HFFc6 (cell line): ENCODE results near the gene CBR3. TPM values are rescaled to one million over a fixed set of nuclear protein-coding genes. Genes with fewer than 3 reads are reported as not detected.

ENCODE experiments used
- DNase-seq: peaks from one replicate; pipeline ENCODE4 v3.0.0-alpha.2; 2018
- H3K27ac Mint-ChIP-seq: 2 replicates; pipeline ENCODE4 v1.8.0; 2020; ENCODE audit warnings: mild to moderate bottlenecking, mixed read lengths
- H3K27me3 Mint-ChIP-seq: 2 replicates; pipeline ENCODE4 v1.8.0; 2021; ENCODE audit warnings: mild to moderate bottlenecking, moderate library complexity, mixed read lengths; ENCODE audit not compliant: insufficient read depth
- H3K36me3 Mint-ChIP-seq: 2 replicates; pipeline ENCODE4 v1.8.0; 2021; ENCODE audit warnings: low read depth, mixed read lengths
- H3K4me1 Mint-ChIP-seq: 2 replicates; pipeline ENCODE4 v1.8.0; 2020; ENCODE audit warnings: low read depth, mixed read lengths
- H3K4me3 Mint-ChIP-seq: 2 replicates; pipeline ENCODE4 v1.8.0; 2020; ENCODE audit warnings: mild to moderate bottlenecking, moderate library complexity, mixed read lengths
- H3K9me3 Mint-ChIP-seq: 2 replicates; pipeline ENCODE4 v1.8.0; 2020; ENCODE audit warnings: mild to moderate bottlenecking, mixed read lengths
- total RNA-seq, 6 experiments: library from RNA; stranded (reverse); fragmentation: NEBNext Ultra II Directional; extraction: Animal tissue kit (Norgen Biotek cat#: 25700); gene quantifications; 2 replicates in 1 of 6; 3 replicates in 5 of 6; pipeline ENCODE4 v1.2.3, GENCODE V29; 2021
- TF ChIP-seq, protein P1 (sequence below): fragments of 200-600 bp; sonication (generic); IDR thresholded peaks from 2 replicates; pipeline ENCODE4 v1.5.0; 2021; ENCODE audit warnings: antibody characterized with exemption, mild to moderate bottlenecking

Gene CBR3
- total RNA-seq, 6 experiments from 2014 or later, result 15.1 to 25.9 (median 23.5) TPM

DNA sequence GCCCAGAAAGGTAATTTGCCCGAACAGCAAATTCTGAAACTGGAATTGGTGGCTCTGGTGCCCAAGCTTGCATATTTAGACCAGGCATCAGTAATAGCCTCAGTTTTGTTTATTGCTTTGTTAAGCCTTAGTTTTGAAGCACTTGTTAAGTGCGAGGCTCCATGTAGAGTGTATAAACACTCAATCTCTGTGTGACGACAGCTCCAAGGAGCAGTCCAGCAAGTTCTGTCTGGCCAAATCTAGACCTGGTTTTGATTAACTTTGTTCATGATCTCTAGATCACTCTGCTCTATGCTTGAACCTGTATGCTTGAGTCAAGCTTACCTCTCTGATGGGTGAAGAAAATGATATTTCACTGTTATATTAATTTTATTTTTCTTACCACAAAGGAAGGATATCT, 59.1 kb downstream of the CBR3 start:
- no peak for DNase-seq
- no peak overlapping the region for H3K4me3 Mint-ChIP-seq
- peaks cover 19% of the 10 kb centered on the region for H3K36me3 Mint-ChIP-seq
- H3K27ac Mint-ChIP-seq, result no peak overlapping the region
- peaks cover 24% of the 10 kb centered on the region for H3K4me1 Mint-ChIP-seq
- no peaks in the 10 kb centered on the region for H3K27me3 Mint-ChIP-seq
- TF ChIP-seq, protein P1, sequence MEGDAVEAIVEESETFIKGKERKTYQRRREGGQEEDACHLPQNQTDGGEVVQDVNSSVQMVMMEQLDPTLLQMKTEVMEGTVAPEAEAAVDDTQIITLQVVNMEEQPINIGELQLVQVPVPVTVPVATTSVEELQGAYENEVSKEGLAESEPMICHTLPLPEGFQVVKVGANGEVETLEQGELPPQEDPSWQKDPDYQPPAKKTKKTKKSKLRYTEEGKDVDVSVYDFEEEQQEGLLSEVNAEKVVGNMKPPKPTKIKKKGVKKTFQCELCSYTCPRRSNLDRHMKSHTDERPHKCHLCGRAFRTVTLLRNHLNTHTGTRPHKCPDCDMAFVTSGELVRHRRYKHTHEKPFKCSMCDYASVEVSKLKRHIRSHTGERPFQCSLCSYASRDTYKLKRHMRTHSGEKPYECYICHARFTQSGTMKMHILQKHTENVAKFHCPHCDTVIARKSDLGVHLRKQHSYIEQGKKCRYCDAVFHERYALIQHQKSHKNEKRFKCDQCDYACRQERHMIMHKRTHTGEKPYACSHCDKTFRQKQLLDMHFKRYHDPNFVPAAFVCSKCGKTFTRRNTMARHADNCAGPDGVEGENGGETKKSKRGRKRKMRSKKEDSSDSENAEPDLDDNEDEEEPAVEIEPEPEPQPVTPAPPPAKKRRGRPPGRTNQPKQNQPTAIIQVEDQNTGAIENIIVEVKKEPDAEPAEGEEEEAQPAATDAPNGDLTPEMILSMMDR, result no peak
- H3K9me3 Mint-ChIP-seq, result no peaks in the 10 kb centered on the region

DNA sequence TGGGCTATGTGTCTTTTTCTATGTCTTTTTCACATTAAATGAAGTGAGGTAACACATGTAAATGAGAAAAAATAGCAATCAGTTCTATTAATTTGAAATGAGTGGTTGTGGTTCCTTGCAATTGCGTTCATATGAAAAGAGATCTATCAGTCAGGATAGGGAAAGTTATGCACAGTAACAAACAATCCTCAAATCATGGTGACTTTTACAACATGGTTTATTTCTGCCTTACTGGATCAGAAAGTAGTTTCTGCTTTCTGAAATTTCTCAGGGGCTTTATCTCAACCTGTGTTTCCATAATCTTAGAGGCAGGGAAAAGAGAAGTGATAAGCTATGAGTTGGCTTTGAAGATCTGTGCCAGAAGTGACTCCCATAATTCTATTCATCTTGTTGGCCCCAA, 60.7 kb downstream of the CBR3 start:
- Mint-ChIP-seq H3K9me3 (no peaks in the 10 kb centered on the region), H3K27ac (no peak overlapping the region), H3K27me3 (no peaks in the 10 kb centered on the region), H3K4me3 (no peak overlapping the region), H3K4me1 (peaks cover 23% of the 10 kb centered on the region), H3K36me3 (peaks cover 24% of the 10 kb centered on the region)
- TF ChIP-seq, protein P1, result no peak
- no peak for DNase-seq

Other genes with a start within 250 kb of the CBR3 start
- gene SETD4, start 74.6 kb upstream of the CBR3 start, total RNA-seq, result 10 to 100 TPM in 1 of 6 experiments, 1 to 10 TPM in 5; 7.6 to 10.1 (median 8.7) TPM
- 100 to 1,000 TPM; 103 to 144 (median 138) TPM for gene CBR1, start 65.1 kb upstream of the CBR3 start, total RNA-seq
- gene DOP1B, start 21.7 kb downstream of the CBR3 start, total RNA-seq, result 10 to 100 TPM; 13.2 to 19.4 (median 15.3) TPM
- 10 to 100 TPM; 15.2 to 19.4 (median 16.3) TPM for gene MORC3, start 185.1 kb downstream of the CBR3 start, total RNA-seq